DOHH2 (cell line): ENCODE data around the gene RARG.

Experiments used
- CTCF ChIP-seq: fragments of 200-600 bp; sonication (generic); IDR thresholded peaks from one replicate; pipeline ENCODE4 v1.5.1; 2014; ENCODE audit warnings: antibody characterized with exemption, mild to moderate bottlenecking, low read depth, low read length; ENCODE audit not compliant: poor library complexity, severe bottlenecking
- EZH2phosphoT487 ChIP-seq: fragments of 200-600 bp; sonication (generic); IDR thresholded peaks from 2 replicates; pipeline ENCODE4 v1.6.1; 2017; ENCODE audit warnings: borderline replicate concordance, mild to moderate bottlenecking, antibody characterized with exemption, low read length, moderate library complexity, mixed read lengths

- TF ChIP-seq CTCF, result no peak
- no peak for TF ChIP-seq EZH2phosphoT487
These were observed 45.3 kb downstream of the RARG start for GRCh38 chr12:53186745-53187144.
